GM12892 (cell line): ENCODE measurements around the gene RNF175.

ENCODE experiments used
- POLR2A ChIP-seq: IDR thresholded peaks from 2 replicates; pipeline ENCODE4 v1.6.1; 2011; ENCODE audit warnings: low read depth, low read length, control low read depth
- POLR2AphosphoS5 ChIP-seq: IDR thresholded peaks from 2 replicates; pipeline ENCODE4 v1.6.1; 2011; ENCODE audit warnings: low read depth, low read length, control low read depth
- TAF1 ChIP-seq: IDR thresholded peaks from 2 replicates; pipeline ENCODE4 v1.6.1; 2011; ENCODE audit warnings: low read depth, mild to moderate bottlenecking, control low read depth, low read length, borderline replicate concordance

GRCh38 chr4:153785910-153786721 lies 26.3 kb upstream of the RNF175 start:
- no peak for TF ChIP-seq POLR2A
- TF ChIP-seq TAF1: no peak
- TF ChIP-seq POLR2AphosphoS5: no peak
